Measurements from ENCODE around the gene TMEM18. TPM values are rescaled to one million over a fixed set of nuclear protein-coding genes. Genes with fewer than 3 reads are reported as not detected.
A peak's percentile ranks its signal among the peaks of the same experiment; 100 is the strongest.

The TMEM18 gene
- total and polyA plus RNA-seq, 2 of the 13 experiments (the other 11 are each of a cell fraction or from before 2014, with no cell fraction given): 45.9 to 49.4 TPM

DNA sequence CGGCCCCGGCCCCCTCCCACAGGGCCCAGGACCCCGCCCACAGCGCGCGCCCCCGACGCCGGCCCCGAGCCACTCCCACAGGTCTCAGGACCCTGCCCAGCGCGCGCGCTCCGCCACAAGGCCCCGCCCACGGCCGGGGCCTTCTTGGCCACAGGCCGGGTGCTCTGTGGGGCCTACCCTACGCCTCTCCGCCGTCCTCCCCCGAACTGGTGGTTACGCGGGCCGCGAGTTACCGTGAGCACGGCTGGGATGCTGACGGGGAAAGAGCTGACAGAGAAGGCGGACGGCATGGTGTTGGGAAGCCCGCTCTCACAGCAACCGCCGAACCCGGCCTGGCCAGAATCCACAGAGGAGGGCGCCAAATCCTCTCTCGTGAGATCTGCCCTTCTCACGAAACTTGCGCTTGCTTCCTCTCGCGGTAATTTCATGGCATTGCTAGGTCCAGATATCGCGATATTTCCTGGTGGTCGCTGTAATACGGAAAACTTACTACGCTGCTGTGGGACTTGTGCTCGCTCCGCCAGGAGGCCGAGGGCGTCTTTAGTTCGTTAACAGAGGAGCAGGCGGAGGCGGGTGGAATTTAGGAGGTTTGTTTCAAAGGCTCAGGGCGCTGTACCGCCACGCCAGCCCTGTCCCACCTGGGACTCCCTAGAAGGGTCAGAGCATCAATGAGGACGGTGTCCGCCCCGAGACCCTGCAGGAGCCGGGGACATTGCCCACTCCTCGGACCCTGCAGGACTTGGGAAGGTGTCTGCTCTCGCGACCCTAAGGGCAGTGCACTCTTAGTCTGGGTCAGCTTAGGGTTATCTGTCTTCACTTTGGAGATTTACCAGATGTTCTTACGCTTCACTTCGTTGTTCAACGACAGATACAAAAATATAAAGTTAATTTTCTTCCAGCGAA lies at the start of gene TMEM18 (continued):
- TF ChIP-seq, protein P1, sequence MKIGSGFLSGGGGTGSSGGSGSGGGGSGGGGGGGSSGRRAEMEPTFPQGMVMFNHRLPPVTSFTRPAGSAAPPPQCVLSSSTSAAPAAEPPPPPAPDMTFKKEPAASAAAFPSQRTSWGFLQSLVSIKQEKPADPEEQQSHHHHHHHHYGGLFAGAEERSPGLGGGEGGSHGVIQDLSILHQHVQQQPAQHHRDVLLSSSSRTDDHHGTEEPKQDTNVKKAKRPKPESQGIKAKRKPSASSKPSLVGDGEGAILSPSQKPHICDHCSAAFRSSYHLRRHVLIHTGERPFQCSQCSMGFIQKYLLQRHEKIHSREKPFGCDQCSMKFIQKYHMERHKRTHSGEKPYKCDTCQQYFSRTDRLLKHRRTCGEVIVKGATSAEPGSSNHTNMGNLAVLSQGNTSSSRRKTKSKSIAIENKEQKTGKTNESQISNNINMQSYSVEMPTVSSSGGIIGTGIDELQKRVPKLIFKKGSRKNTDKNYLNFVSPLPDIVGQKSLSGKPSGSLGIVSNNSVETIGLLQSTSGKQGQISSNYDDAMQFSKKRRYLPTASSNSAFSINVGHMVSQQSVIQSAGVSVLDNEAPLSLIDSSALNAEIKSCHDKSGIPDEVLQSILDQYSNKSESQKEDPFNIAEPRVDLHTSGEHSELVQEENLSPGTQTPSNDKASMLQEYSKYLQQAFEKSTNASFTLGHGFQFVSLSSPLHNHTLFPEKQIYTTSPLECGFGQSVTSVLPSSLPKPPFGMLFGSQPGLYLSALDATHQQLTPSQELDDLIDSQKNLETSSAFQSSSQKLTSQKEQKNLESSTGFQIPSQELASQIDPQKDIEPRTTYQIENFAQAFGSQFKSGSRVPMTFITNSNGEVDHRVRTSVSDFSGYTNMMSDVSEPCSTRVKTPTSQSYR (CRISPR knock-in tag; IDR thresholded peaks at IDR 0.05; ENCODE audit: borderline replicate concordance): peak; percentile 62; the same call in 1 of the 2 replicates
- TF ChIP-seq ATAD3A (CRISPR knock-in tag; IDR thresholded peaks at IDR 0.05) (peak; percentile 77; the same call in 1 of the 2 replicates), SSRP1 (CRISPR knock-in tag; IDR thresholded peaks at IDR 0.05) (no peak; the same call in 1 of the 2 replicates), NFE2L2 (IDR thresholded peaks at IDR 0.05; ENCODE audit: low read length) (0 out of 2 replicates have a peak, but pooled peaks have one; percentile 8), ZNF614 (CRISPR knock-in tag; IDR thresholded peaks at IDR 0.05; ENCODE audit: borderline replicate concordance) (peak; percentile 87; the same call in 1 of the 2 replicates), ZMYM2 (CRISPR knock-in tag; IDR thresholded peaks at IDR 0.05) (no peak), ZNF329 (CRISPR knock-in tag; IDR thresholded peaks at IDR 0.05; ENCODE audit: low read depth) (no peak; the same call in 1 of the 2 replicates), MED13 (CRISPR knock-in tag; IDR thresholded peaks at IDR 0.05) (peak; percentile 58; the same call in 1 of the 2 replicates), NFKBIZ (CRISPR knock-in tag; IDR thresholded peaks at IDR 0.05) (peak; percentile 70; the same call in 1 of the 2 replicates), ZNF678 (CRISPR knock-in tag; IDR thresholded peaks at IDR 0.05) (0 out of 2 replicates have a peak, but pooled peaks have one; percentile 69), KDM6A (CRISPR knock-in tag; IDR thresholded peaks at IDR 0.05; ENCODE audit: low read depth) (0 out of 2 replicates have a peak, but pooled peaks have one; percentile 14), ZBTB38 (CRISPR knock-in tag; IDR thresholded peaks at IDR 0.05) (peak; percentile 58; the same call in 1 of the 2 replicates), RELA (CRISPR knock-in tag; IDR thresholded peaks at IDR 0.05) (no peak; the same call in 1 of the 2 replicates)
- TF ChIP-seq, protein P2, sequence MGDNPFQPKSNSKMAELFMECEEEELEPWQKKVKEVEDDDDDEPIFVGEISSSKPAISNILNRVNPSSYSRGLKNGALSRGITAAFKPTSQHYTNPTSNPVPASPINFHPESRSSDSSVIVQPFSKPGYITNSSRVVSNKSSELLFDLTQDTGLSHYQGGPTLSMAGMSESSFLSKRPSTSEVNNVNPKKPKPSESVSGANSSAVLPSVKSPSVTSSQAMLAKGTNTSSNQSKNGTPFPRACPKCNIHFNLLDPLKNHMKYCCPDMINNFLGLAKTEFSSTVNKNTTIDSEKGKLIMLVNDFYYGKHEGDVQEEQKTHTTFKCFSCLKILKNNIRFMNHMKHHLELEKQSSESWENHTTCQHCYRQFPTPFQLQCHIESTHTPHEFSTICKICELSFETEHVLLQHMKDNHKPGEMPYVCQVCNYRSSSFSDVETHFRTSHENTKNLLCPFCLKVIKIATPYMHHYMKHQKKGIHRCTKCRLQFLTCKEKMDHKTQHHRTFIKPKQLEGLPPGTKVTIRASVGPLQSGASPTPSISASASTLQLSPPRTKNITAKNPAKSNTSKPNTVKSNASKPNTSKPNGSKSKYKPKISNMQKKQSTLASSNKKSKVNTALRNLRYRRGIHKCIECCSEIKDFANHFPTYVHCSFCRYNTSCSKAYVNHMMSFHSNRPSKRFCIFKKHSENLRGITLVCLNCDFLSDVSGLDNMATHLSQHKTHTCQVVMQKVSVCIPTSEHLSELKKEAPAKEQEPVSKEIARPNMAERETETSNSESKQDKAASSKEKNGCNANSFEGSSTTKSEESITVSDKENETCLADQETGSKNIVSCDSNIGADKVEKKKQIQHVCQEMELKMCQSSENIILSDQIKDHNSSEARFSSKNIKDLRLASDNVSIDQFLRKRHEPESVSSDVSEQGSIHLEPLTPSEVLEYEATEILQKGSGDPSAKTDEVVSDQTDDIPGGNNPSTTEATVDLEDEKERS (CRISPR knock-in tag; IDR thresholded peaks at IDR 0.05): peak; percentile 94
- TF ChIP-seq, protein P3, sequence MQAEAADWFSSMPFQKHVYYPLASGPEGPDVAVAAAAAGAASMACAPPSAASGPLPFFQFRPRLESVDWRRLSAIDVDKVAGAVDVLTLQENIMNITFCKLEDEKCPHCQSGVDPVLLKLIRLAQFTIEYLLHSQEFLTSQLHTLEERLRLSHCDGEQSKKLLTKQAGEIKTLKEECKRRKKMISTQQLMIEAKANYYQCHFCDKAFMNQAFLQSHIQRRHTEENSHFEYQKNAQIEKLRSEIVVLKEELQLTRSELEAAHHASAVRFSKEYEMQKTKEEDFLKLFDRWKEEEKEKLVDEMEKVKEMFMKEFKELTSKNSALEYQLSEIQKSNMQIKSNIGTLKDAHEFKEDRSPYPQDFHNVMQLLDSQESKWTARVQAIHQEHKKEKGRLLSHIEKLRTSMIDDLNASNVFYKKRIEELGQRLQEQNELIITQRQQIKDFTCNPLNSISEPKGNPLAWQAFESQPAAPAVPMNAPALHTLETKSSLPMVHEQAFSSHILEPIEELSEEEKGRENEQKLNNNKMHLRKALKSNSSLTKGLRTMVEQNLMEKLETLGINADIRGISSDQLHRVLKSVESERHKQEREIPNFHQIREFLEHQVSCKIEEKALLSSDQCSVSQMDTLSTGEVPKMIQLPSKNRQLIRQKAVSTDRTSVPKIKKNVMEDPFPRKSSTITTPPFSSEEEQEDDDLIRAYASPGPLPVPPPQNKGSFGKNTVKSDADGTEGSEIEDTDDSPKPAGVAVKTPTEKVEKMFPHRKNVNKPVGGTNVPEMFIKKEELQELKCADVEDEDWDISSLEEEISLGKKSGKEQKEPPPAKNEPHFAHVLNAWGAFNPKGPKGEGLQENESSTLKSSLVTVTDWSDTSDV (CRISPR knock-in tag; IDR thresholded peaks at IDR 0.05): no peak
- TF ChIP-seq, protein P4, sequence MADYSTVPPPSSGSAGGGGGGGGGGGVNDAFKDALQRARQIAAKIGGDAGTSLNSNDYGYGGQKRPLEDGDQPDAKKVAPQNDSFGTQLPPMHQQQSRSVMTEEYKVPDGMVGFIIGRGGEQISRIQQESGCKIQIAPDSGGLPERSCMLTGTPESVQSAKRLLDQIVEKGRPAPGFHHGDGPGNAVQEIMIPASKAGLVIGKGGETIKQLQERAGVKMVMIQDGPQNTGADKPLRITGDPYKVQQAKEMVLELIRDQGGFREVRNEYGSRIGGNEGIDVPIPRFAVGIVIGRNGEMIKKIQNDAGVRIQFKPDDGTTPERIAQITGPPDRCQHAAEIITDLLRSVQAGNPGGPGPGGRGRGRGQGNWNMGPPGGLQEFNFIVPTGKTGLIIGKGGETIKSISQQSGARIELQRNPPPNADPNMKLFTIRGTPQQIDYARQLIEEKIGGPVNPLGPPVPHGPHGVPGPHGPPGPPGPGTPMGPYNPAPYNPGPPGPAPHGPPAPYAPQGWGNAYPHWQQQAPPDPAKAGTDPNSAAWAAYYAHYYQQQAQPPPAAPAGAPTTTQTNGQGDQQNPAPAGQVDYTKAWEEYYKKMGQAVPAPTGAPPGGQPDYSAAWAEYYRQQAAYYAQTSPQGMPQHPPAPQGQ (CRISPR knock-in tag; IDR thresholded peaks at IDR 0.05; ENCODE audit: borderline replicate concordance): no peak
- TF ChIP-seq, protein P5, sequence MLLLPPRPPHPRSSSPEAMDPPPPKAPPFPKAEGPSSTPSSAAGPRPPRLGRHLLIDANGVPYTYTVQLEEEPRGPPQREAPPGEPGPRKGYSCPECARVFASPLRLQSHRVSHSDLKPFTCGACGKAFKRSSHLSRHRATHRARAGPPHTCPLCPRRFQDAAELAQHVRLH (CRISPR knock-in tag; IDR thresholded peaks at IDR 0.05; ENCODE audit: borderline replicate concordance, low read depth): peak; percentile 94; the same call in 1 of the 2 replicates

Data from HepG2 (cell line).